IMR-90 (cell line): ENCODE results near the gene SLC12A1. TPM values are rescaled to one million over a fixed set of nuclear protein-coding genes. Genes with fewer than 3 reads are reported as not detected.

Experiments used
- ATAC-seq: fragments of 200-7000 bp; cut with Tn5 transposase; 2 replicates; pipeline ENCODE4 v1.9.1; 2020; ENCODE audit warnings: low read depth, mild to moderate bottlenecking, moderate library complexity
- BruUV-seq: library from RNA; stranded (reverse); fragments of 400-500 nt; replicated peaks from 2 replicates; lab custom pipeline; 2021; lab: Mats Ljungman, UMichigan
- CTCF ChIA-PET: fragments of 300-600 bp; formaldehyde crosslinking; extraction: SDS; loops from one replicate; lab custom pipeline; 2021; ENCODE audit warnings: antibody characterized with exemption; lab: Yijun Ruan, JAX
- POLR2A ChIA-PET: fragments of 300-600 bp; sonication (Branson Sonifier 250); formaldehyde crosslinking; loops from one replicate; lab custom pipeline; 2022; ENCODE audit warnings: antibody characterized with exemption; ENCODE audit not compliant: unreplicated experiment; lab: Charles Lee
- DNase-seq: peaks from one replicate; pipeline ENCODE4 v3.0.0; 2013
- H2AFZ ChIP-seq: replicated peaks from 2 replicates; pipeline ENCODE3; 2013; ENCODE audit warnings: low read length, mild to moderate bottlenecking; ENCODE audit not compliant: poor library complexity
- H2AK5ac ChIP-seq: 2 replicates; pipeline ENCODE4 v1.6.1; 2013; ENCODE audit warnings: low read depth, low read length, inconsistent platforms
- H2AK9ac ChIP-seq: replicated peaks from 2 replicates; pipeline ENCODE3; 2013; ENCODE audit warnings: mild to moderate bottlenecking, low read depth, low read length, moderate library complexity; ENCODE audit not compliant: poor library complexity
- H2BK120ac ChIP-seq: 2 replicates; pipeline ENCODE4 v1.6.1; 2013; ENCODE audit warnings: low read depth, low read length, inconsistent platforms
- H2BK15ac ChIP-seq: 3 replicates; pipeline ENCODE4 v1.6.1; 2013; ENCODE audit warnings: low read depth, low read length, inconsistent platforms
- H2BK20ac ChIP-seq: 2 replicates; pipeline ENCODE4 v1.6.1; 2013; ENCODE audit warnings: low read depth, mild to moderate bottlenecking, inconsistent platforms, low read length, moderate library complexity
- H2BK5ac ChIP-seq: 2 replicates; pipeline ENCODE4 v1.6.1; 2013; ENCODE audit warnings: mild to moderate bottlenecking, low read depth, low read length, inconsistent platforms; ENCODE audit not compliant: poor library complexity, severe bottlenecking
- H3K14ac ChIP-seq: replicated peaks from 2 replicates; pipeline ENCODE4 v1.6.1; 2013; ENCODE audit warnings: low read depth, low read length, inconsistent platforms
- H3K18ac ChIP-seq: 2 replicates; pipeline ENCODE4 v1.6.1; 2013; ENCODE audit warnings: low read depth, low read length, control low read depth
- H3K23ac ChIP-seq: 2 replicates; pipeline ENCODE4 v1.6.1; 2013; ENCODE audit warnings: low read depth, low read length, inconsistent platforms
- H3K27ac ChIP-seq: 2 replicates; pipeline ENCODE4 v1.5.1; 2013; ENCODE audit warnings: mild to moderate bottlenecking, control low read depth, low read length; ENCODE audit not compliant: insufficient read depth
- H3K27me3 ChIP-seq: 2 replicates; pipeline ENCODE4 v1.6.1; 2013; ENCODE audit warnings: low read length; ENCODE audit not compliant: control insufficient read depth, insufficient read depth
- H3K36me3 ChIP-seq: 2 replicates; pipeline ENCODE4 v1.6.1; 2013; ENCODE audit warnings: low read length, mixed read lengths; ENCODE audit not compliant: control insufficient read depth, insufficient read depth
- H3K4ac ChIP-seq: 2 replicates; pipeline ENCODE4 v1.6.1; 2013; ENCODE audit warnings: low read depth, low read length, inconsistent platforms
- H3K4me1 ChIP-seq: 2 replicates; pipeline ENCODE4 v1.6.1; 2013; ENCODE audit warnings: low read length, mixed read lengths; ENCODE audit not compliant: control insufficient read depth, insufficient read depth
- H3K4me2 ChIP-seq: 2 replicates; pipeline ENCODE4 v1.6.1; 2013; ENCODE audit warnings: low read depth, mild to moderate bottlenecking, control low read depth, low read length, moderate library complexity
- H3K4me3 ChIP-seq: 2 replicates; pipeline ENCODE4 v1.5.1; 2013; ENCODE audit warnings: low read depth, mild to moderate bottlenecking, control low read depth, low read length, moderate library complexity; ENCODE audit not compliant: insufficient read depth
- H3K56ac ChIP-seq: 2 replicates; pipeline ENCODE4 v1.6.1; 2013; ENCODE audit warnings: low read length, inconsistent platforms; ENCODE audit not compliant: insufficient read depth; ENCODE audit errors: extremely low read depth
- H3K79me1 ChIP-seq, 2 experiments: 2 replicates each; pipeline ENCODE4 v1.6.1; 2013; ENCODE audit warnings: low read length in 2 of 2, inconsistent platforms in 1 of 2, low read depth in 1 of 2
- H3K9ac ChIP-seq: 2 replicates; pipeline ENCODE4 v1.6.1; 2013; ENCODE audit warnings: low read depth, low read length, control low read depth
- H3K9me1 ChIP-seq: 2 replicates; pipeline ENCODE4 v1.6.1; 2013; ENCODE audit warnings: low read length, inconsistent platforms; ENCODE audit not compliant: insufficient read depth
- H3K9me3 ChIP-seq: 2 replicates; pipeline ENCODE4 v1.6.1; 2013; ENCODE audit warnings: low read length; ENCODE audit not compliant: control insufficient read depth, insufficient read depth
- H4K20me1 ChIP-seq: 2 replicates; pipeline ENCODE4 v1.6.1; 2013; ENCODE audit warnings: low read length, inconsistent platforms; ENCODE audit not compliant: insufficient read depth
- H4K5ac ChIP-seq: 2 replicates; pipeline ENCODE4 v1.6.1; 2013; ENCODE audit warnings: mild to moderate bottlenecking, low read depth, low read length, control low read depth
- H4K8ac ChIP-seq, 2 experiments: 2 replicates each; pipeline ENCODE4 v1.6.1; 2013; ENCODE audit warnings: low read depth in 2 of 2, low read length in 2 of 2, control low read depth in 1 of 2, inconsistent platforms in 1 of 2
- H4K91ac ChIP-seq: 2 replicates; pipeline ENCODE4 v1.6.1; 2013; ENCODE audit warnings: low read depth, low read length, inconsistent platforms; ENCODE audit not compliant: insufficient read depth
- BHLHE40 ChIP-seq: fragments of 150-350 bp; IDR thresholded peaks from 2 replicates; pipeline ENCODE4 v1.6.1; 2016; ENCODE audit warnings: mild to moderate bottlenecking, low read depth, low read length
- CEBPB ChIP-seq: IDR thresholded peaks from 2 replicates; pipeline ENCODE4 v1.6.1; 2012; ENCODE audit warnings: low read depth, low read length, improper control_type of control experiment
- CHD1 ChIP-seq: IDR thresholded peaks from 2 replicates; pipeline ENCODE4 v1.6.1; 2012; ENCODE audit warnings: low read depth, low read length, improper control_type of control experiment
- CTCF ChIP-seq: conservative IDR thresholded peaks from 2 replicates; pipeline ENCODE4 v1.5.1; 2012; ENCODE audit warnings: mild to moderate bottlenecking, low read depth, low read length, improper control_type of control experiment
- ELK1 ChIP-seq: fragments of 150-350 bp; IDR thresholded peaks from 2 replicates; pipeline ENCODE4 v1.6.1; 2016; ENCODE audit warnings: low read depth, mild to moderate bottlenecking, low read length, moderate library complexity, borderline replicate concordance
- FOS ChIP-seq: fragments of 150-350 bp; IDR thresholded peaks from 2 replicates; pipeline ENCODE4 v1.6.1; 2016; ENCODE audit warnings: low read depth, low read length
- MAFK ChIP-seq: IDR thresholded peaks from 2 replicates; pipeline ENCODE4 v1.6.1; 2012; ENCODE audit warnings: low read depth, low read length, improper control_type of control experiment
- MAZ ChIP-seq: IDR thresholded peaks from 2 replicates; pipeline ENCODE4 v1.6.1; 2012; ENCODE audit warnings: low read depth, mild to moderate bottlenecking, low read length, improper control_type of control experiment, moderate library complexity, borderline replicate concordance
- MXI1 ChIP-seq: IDR thresholded peaks from 2 replicates; pipeline ENCODE4 v1.6.1; 2012; ENCODE audit warnings: low read depth, mild to moderate bottlenecking, low read length, moderate library complexity, borderline replicate concordance
- NFE2L2 ChIP-seq: fragments of 150-350 bp; IDR thresholded peaks from 2 replicates; pipeline ENCODE4 v1.6.1; 2016; ENCODE audit warnings: low read depth, mild to moderate bottlenecking, low read length
- POLR2A ChIP-seq: IDR thresholded peaks from 2 replicates; pipeline ENCODE4 v1.6.1; 2012; ENCODE audit warnings: mild to moderate bottlenecking, low read depth, low read length
- RAD21 ChIP-seq: IDR thresholded peaks from 2 replicates; pipeline ENCODE4 v1.6.1; 2012; ENCODE audit warnings: low read length, improper control_type of control experiment
- RCOR1 ChIP-seq: IDR thresholded peaks from 2 replicates; pipeline ENCODE4 v1.6.1; 2012; ENCODE audit warnings: mild to moderate bottlenecking, low read length, improper control_type of control experiment; ENCODE audit not compliant: insufficient replicate concordance
- RFX5 ChIP-seq: IDR thresholded peaks from 2 replicates; pipeline ENCODE4 v1.8.0; 2012; ENCODE audit warnings: low read depth, mild to moderate bottlenecking, low read length, moderate library complexity
- SMC3 ChIP-seq: fragments of 150-350 bp; IDR thresholded peaks from 2 replicates; pipeline ENCODE4 v1.6.1; 2016; ENCODE audit warnings: low read depth, mild to moderate bottlenecking, antibody characterized with exemption, low read length, moderate library complexity
- WGBS, 2 experiments: methylation state at CpG; one replicate each; pipeline versions ENCODE4 v1.1.5 to v1.1.7; 2013; ENCODE audit warnings: missing lambda C conversion rate in 2 of 2; ENCODE audit not compliant: insufficient read length in 1 of 2; ENCODE audit errors: extremely low coverage in 2 of 2; 5-methylcytosine and 5-hydroxymethylcytosine counted together
- dilution Hi-C: fragments of 300-500 bp; cut with HindIII; formaldehyde crosslinking; loops from one replicate; pipeline ENCODE4 v1.14.3; 2018; ENCODE audit warnings: low sequenced_read_pairs; ENCODE audit not compliant: unreplicated experiment
- in situ Hi-C: fragments of 300-500 bp; cut with MboI; formaldehyde crosslinking; loops from 3 replicates; pipeline ENCODE4 v1.14.3; 2019; ENCODE audit warnings: low sequenced_read_pairs, inconsistent platforms, mixed read lengths
- intact Hi-C: fragments of 100-400 bp; cut with micrococcal nuclease; formaldehyde crosslinking; loops from 2 replicates; pipeline ENCODE4 v1.10.0; 2022
- polyA plus RNA-seq, 3 experiments: library from polyadenylated mRNA; depleted of rRNA; stranded (reverse); fragments of >200 nt; gene quantifications; 2 replicates each; pipeline ENCODE4 v1.2.3, GENCODE V29; 2012; ENCODE audit warnings: low replicate concordance in 1 of 3
- total RNA-seq: library from RNA; depleted of rRNA; stranded (reverse); fragments of >200 nt; gene quantifications from 2 replicates; pipeline ENCODE4 v1.2.3, GENCODE V29; 2012
- TF ChIP-seq, protein P1 (sequence below): fragments of 150-350 bp; IDR thresholded peaks from 2 replicates; pipeline ENCODE4 v1.6.1; 2017; ENCODE audit warnings: mild to moderate bottlenecking, antibody characterized with exemption, low read length, low read depth

SLC12A1 gene
- total and polyA plus RNA-seq, 2 of the 4 experiments (the other 2 are of a cell fraction) = not detected

DNA sequence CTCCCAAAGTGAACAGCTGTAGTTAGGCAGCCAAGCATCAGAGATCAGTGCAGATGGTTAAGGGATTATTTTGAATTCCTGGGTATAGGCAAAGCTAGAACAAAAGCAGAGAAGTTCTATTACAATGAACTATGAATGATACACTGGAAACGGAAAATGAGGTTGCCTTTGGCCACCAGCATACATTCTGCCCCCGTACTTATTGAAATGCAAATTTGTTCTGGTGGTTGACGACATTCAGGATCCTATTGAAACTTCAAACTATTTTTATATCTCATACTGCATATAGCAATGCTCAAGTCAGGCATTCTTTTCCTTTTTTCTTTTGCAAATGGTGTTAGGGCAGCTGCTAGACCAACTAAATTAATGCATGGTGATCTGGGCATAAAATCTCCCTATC is 61.7 kb downstream of the SLC12A1 start:
- no peaks in the 10 kb centered on the region for H3K36me3 ChIP-seq
- H4K20me1 ChIP-seq = no peaks in the 10 kb centered on the region
- H3K23ac ChIP-seq = no peak overlapping the region
- no peak overlapping the region for H4K8ac ChIP-seq
- no peak overlapping the region for H3K56ac ChIP-seq
- no peak overlapping the region for H3K9ac ChIP-seq
- ATAC-seq (no peak), DNase-seq (no peak)
- H2BK120ac ChIP-seq = no peak overlapping the region
- H3K4me2 ChIP-seq = no peak overlapping the region
- no peaks in the 10 kb centered on the region; the same call in 1 of the 2 replicates for H3K9me1 ChIP-seq
- H3K4ac ChIP-seq = no peak overlapping the region
- H4K5ac ChIP-seq = no peak overlapping the region
- H3K18ac ChIP-seq = no peak overlapping the region
- H3K79me1 ChIP-seq = no peaks in the 10 kb centered on the region
- no peak overlapping the region for H2AK9ac ChIP-seq
- dilution Hi-C loops = no loop called here
- intact Hi-C loops = no loop called here
- in situ Hi-C loops = no loop called here
- TF ChIP-seq BHLHE40 = no peak
- no peak for TF ChIP-seq ELK1
- no peak for TF ChIP-seq CHD1
- no peak for TF ChIP-seq RAD21
- no peak for TF ChIP-seq RCOR1
- TF ChIP-seq, protein P1, sequence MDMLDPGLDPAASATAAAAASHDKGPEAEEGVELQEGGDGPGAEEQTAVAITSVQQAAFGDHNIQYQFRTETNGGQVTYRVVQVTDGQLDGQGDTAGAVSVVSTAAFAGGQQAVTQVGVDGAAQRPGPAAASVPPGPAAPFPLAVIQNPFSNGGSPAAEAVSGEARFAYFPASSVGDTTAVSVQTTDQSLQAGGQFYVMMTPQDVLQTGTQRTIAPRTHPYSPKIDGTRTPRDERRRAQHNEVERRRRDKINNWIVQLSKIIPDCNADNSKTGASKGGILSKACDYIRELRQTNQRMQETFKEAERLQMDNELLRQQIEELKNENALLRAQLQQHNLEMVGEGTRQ = no peak
- TF ChIP-seq FOS = no peak
- no peak for TF ChIP-seq RFX5
- no peak for TF ChIP-seq SMC3
- TF ChIP-seq CTCF = no peak
- no peak for TF ChIP-seq POLR2A
- TF ChIP-seq NFE2L2 = no peak
- TF ChIP-seq MXI1 = no peak
- no peak for TF ChIP-seq CEBPB
- TF ChIP-seq MAFK = no peak
- no peak for TF ChIP-seq MAZ
- no peak overlapping the region for H3K4me3 ChIP-seq
- no TSS peak for BruUV-seq
- no peak overlapping the region for H2AFZ ChIP-seq
- no peak overlapping the region for H2BK15ac ChIP-seq
- no peak overlapping the region for H2AK5ac ChIP-seq
- no peaks in the 10 kb centered on the region for H3K4me1 ChIP-seq
- H2BK20ac ChIP-seq = no peak overlapping the region
- no peak overlapping the region for H3K14ac ChIP-seq
- no CpG with 5 or more reads among the region's 3 CpGs for WGBS, 2 experiments
- H3K27ac ChIP-seq = no peak overlapping the region
- CTCF ChIA-PET = no interaction called here
- POLR2A ChIA-PET = no interaction called here
- peaks cover 8% of the 10 kb centered on the region; the same call in 1 of the 2 replicates for H3K27me3 ChIP-seq
- no peaks in the 10 kb centered on the region for H3K9me3 ChIP-seq
- no peak overlapping the region for H4K91ac ChIP-seq
- no peak overlapping the region for H2BK5ac ChIP-seq
